RPMI7951 (cell line): ENCODE results near the gene XIST. TPM values are rescaled to one million over a fixed set of nuclear protein-coding genes. Genes with fewer than 3 reads are reported as not detected.
"Not testable (repeated sequence)": the region's sequence is repeated elsewhere in the genome, so short reads cannot be mapped to it uniquely, and the experiment has no call there.

Experiments
- DNase-seq: peaks from one replicate; pipeline ENCODE4 v3.0.0-alpha.2; 2012; ENCODE audit warnings: low read depth
- total RNA-seq: library from RNA; depleted of rRNA; stranded (reverse); fragments of >200 nt; shearing (Covaris generic); gene quantifications from 2 replicates; pipeline ENCODE4 v1.2.3, GENCODE V29; 2014

The XIST gene
- total RNA-seq, 1 experiment from 2014 or later = 0.48 TPM

DNA sequence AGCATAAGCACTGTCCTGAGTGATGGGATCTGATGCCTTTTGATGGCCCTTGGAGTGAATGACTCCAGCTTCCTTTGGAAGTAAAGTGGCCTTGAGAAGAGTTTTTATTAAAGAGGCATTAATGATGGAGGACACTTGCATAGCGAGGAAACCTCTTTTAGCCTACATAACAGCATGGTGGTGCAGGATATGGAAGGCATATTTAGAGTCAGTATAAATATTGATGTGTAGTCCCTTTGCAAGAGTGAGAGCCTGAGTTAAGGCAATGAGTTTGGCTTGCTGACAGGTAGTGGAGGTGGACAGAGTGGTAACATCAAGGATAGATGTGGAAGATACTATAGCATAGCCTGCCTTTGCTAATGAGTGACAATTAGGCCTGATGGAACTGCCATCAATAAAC, 48.4 kb downstream of the XIST start:
- DNase-seq = not testable (repeated sequence)

- no peak for DNase-seq
Observed at GRCh38 chrX:73799888-73800287, 52.6 kb downstream of the XIST start.

- not testable (repeated sequence) for DNase-seq
Observed at GRCh38 chrX:73792511-73792910, 60.0 kb downstream of the XIST start.

GRCh38 chrX:73785493-73785892, 67.0 kb downstream of the XIST start:
- DNase-seq = no peak
